GM08714 (cell line): ENCODE measurements around the gene P2RY6.
"Not testable (repeated sequence)": the region's sequence is repeated elsewhere in the genome, so short reads cannot be mapped to it uniquely, and the experiment has no call there.

Experiments used
- H3K4me3 ChIP-seq: fragments of 200-500 bp; sonication (Bioruptor generic); 2 replicates; pipeline ENCODE4 v1.5.1; 2014; ENCODE audit warnings: mild to moderate bottlenecking, low read length, inconsistent platforms
- ZNF274 ChIP-seq: IDR thresholded peaks from 2 replicates; pipeline ENCODE4 v1.6.1; 2012; ENCODE audit warnings: mild to moderate bottlenecking, low read depth, low read length

The P2RY6 gene, protein sequence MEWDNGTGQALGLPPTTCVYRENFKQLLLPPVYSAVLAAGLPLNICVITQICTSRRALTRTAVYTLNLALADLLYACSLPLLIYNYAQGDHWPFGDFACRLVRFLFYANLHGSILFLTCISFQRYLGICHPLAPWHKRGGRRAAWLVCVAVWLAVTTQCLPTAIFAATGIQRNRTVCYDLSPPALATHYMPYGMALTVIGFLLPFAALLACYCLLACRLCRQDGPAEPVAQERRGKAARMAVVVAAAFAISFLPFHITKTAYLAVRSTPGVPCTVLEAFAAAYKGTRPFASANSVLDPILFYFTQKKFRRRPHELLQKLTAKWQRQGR

DNA sequence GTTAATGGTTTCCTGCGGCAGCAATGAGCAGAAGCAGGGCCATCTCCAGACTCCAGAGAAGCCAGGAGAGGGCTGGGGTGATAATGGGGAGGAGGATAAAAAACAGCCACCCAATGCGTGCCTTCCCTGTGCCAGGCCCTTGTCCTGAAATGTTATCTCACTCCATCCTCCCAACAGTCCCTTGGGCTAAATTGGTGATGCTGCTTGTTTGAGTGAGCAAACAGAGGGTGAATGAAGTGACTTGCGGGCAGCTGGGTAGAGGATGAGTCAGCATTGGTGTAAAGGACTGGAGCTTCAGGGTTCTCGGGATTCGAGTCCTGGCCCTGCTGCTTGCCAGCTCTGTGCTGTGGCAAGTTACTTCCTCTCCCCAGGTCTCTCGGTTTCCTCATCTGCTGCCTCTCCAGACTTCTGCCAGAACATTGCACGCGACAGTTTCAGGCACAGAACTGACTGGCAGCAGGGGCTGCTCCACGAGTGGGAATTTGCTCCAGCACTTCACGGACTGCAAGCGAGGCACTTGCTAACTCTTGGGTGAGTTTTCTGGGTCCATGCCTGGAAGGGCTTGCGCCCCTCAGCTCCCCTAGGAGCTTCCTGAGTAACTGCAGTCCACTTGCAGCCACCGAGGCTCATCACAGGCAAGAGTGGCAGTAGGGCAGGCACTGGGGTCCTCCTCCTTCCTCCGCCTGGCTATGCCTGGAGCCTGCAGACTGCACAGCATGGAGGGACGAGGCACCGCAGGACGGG is at the start of gene P2RY6:
Gene P2RY6, plus strand, starts transcription at position 403 of the 744 bp plus-strand sequence. CDS start 24,181 bp downstream, outside the sequence.
- H3K4me3 ChIP-seq = no peak within 1 kb of the TSS

DNA sequence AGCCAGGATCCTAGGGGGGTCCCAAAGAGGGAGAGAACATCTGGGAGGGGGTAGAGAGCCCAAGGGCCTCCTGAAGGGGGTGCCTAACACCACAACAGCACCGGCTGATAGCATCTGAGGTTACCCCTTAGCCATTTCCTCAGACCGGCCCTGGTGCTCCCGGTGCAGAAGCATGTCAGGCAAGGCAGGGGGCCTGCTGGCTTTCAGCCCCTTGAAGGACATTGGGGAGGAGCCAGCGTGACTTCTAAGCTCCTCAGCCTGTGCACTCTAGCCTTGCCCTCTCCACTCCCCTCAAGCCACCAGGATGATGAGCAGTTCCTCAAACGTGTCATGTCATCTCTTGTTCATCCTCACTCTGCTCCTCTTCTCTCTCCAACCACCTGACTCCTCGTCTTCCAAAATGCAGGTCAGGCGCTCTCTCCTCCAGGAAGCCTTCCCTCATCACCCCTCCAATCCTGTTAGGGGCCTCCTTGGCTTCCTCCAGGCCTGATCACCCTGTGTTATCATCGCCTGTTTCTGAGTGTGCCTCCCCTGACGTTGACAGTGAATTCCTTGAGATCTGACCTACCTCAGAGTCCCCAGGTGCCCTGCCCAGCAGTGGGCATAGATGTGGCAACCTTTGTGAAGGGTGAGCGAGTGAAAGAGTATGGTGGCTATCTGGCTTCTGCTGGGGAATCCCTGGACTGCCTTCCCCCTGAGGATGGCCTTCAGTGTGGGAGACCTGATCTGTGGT is 48.0 kb upstream of the P2RY6 start:
- H3K4me3 ChIP-seq = no peak overlapping the region
- TF ChIP-seq ZNF274 = no peak

More for the DNA sequence above, at the start of gene P2RY6:
- no peak for TF ChIP-seq ZNF274

DNA sequence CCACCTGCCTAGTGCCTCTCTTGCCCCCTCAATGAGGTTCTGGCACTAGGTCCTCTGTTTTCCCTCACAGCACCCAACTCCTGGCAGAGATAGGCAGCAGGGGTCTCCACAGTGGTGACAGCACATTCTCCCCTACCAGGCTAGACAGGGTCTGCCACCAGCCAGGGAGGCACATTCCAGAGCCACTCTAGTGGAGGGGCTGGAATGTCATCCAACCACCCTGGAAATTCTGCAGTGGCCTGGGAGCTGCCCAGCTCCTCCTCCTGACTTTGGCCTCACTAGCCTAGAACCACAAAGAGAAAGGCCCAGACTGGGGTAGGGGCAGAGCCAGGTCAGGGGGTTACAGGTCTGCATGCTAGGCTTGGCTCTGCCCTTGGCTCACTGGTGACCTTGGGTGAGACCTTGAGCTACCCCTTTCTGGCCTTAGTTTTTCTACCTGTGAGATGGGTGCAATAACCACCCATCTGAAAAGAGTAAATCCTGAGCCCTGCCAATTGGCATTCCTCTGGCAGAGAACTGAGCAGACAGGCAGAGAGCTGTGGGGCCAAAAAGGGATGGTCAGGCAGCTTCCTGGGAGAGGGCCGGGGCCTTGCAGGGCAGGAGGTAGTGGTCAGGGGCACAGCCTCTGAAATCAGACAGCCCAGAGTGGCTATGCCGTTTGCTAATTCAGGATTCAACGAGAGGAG is 47.0 kb upstream of the P2RY6 start:
- no peak for TF ChIP-seq ZNF274
- H3K4me3 ChIP-seq = no peak overlapping the region

DNA sequence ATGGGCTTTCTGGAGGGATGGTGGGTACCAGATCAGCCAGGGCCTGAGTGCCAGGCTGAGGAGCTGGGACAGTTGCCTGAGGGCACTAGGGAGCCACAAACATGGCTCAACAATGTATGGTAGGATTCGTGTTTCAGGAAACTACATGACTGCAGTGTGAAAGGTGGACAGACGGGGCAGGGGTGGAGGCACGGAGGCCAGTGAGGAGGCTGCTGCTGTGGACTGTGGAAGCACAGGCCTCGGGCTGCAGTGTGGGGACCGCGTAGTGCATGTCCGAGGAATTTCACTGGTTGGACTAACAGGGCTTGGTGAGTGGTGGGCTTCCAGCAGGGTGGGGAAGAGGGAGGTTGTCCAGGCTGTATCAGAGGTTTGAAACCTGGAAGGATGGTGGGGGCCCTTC is 46.3 kb upstream of the P2RY6 start:
- TF ChIP-seq ZNF274 = no peak
- no peak overlapping the region for H3K4me3 ChIP-seq

DNA sequence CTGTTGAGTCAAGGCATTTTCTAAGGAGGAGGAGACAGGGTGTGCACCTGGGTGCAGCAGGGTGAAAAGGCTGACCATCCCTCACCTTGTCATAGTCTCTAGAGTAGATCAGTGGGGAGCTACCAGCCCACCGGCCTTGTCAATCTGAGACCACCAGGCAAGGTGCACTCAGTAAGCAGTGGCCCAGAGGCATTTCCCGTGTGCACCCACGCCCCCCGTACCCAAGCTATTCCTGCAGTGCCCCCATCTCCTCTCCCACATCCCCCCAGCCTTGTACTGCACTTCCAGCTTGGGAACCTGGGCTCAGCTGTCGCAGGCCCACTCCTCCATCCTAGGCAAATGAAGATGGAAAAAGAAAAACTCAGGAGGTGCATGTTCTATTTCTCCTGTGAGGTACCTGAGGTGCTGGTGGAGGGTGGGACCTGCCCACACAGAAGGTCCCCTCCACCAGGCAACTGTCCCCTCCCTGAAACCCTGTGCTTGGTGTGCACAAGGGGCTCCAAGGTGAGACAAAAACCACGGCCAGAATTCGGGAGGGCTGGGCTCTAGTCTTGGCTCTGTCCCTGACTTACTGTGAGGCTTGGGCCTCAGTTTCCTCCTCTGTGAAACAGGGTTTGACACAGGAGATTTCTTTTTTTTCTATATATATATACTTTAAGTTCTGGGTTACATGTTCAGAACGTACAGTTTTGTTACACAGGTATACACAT is 45.7 kb upstream of the P2RY6 start:
- no peak overlapping the region for H3K4me3 ChIP-seq

DNA sequence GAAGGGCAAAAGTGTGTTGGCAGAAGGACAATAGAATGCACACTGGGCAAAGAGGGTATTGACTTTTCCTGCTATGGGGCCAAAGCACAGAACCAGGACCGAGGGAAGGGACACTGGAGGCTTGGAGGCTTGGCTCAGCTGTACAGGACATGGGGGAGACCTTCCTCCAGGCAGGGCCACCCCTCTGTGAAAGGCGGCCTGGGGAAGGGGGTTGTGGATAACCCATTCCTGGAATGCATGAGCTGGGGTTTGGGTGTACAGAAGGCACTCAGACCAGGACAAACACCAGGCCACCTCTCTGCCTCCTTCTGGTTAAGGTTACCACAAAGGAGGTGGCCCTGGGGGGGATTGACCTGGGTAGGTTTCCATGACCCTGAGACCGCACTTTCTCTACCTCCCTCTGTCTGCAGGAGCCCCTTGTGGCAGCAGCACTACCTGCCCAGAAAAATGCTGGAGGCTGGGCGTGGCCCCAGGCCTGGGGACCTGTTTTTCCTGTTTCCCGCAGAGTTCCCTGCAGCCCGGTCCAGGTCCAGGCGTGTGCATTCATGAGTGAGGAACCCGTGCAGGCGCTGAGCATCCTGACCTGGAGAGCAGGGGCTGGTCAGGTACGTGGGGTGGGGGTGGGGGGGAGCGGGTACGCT is 44.4 kb upstream of the P2RY6 start:
- no peak for TF ChIP-seq ZNF274
- H3K4me3 ChIP-seq = no peak overlapping the region

More for the DNA sequence above, 45.7 kb upstream of the P2RY6 start:
- TF ChIP-seq ZNF274 = no peak

DNA sequence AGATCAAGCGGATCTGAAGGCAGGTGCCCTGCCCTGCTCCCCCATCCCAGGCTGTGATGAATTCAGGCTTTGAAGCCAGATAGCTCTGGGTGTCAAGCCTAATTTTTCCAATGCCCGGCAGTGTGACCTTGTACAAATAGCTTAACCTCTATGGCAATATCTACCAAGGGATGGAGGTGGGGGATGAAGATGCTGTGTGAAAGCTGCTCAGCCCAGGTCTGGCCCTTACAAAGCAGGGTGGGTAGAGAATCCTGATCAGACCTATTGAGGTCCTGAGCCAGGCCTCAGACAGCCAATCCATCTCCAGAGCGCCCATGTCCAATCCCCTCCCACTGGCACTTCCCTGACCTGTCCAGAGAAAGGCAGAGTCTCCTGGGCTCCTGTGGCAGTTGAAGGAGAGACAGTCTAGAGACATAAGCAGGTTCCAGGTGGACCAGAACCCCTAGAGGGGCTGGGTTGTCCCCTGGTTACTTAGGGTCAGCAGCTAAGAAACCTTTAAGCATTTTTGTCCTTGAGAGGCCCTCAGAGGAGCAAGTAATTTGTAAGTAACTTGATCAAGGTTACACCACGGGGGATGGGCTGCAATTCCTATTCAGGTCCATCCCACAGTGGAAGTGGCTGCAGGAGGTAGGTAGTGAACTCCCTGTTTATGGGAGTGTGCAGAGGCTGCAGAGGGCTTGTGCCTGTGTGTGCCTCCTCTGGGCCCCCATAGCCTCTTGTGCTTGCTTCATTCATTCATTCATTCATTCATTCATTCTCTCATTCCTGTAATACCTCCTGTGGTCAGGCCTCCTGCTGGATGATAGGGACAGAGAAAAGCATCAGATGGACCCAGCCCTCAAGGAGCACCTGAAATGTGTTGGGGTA is 43.6 kb upstream of the P2RY6 start:
- no peak overlapping the region for H3K4me3 ChIP-seq
- TF ChIP-seq ZNF274 = no peak

DNA sequence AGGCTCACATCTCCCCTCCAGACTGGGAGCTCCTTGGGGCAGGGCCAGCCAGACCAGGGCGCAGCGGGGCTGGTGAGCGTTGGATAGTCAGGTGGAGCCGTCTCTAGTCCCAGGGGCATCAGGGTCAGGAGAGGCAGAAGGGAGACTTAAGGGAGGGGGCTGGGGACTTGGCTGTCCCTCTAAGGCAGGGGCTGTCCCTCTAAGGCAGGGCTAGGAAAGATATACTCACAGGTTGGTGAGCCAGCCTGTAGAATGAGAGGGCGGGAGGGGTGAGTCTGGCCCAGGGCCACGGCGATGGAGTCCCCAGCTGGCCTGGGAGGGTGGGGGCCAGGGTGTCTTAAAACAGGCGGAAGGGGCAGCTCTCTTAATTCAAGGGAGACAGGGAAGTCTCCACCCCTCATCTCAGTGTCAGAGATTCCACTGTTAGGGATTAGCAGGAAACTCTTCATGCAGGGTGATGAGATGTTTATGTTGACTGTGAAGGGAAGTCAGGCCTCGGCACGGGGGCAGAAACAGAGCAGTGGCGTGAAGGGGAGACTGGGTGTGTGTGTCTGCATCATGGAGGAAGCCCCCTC is 42.7 kb upstream of the P2RY6 start:
- TF ChIP-seq ZNF274 = no peak
- H3K4me3 ChIP-seq = no peak overlapping the region

DNA sequence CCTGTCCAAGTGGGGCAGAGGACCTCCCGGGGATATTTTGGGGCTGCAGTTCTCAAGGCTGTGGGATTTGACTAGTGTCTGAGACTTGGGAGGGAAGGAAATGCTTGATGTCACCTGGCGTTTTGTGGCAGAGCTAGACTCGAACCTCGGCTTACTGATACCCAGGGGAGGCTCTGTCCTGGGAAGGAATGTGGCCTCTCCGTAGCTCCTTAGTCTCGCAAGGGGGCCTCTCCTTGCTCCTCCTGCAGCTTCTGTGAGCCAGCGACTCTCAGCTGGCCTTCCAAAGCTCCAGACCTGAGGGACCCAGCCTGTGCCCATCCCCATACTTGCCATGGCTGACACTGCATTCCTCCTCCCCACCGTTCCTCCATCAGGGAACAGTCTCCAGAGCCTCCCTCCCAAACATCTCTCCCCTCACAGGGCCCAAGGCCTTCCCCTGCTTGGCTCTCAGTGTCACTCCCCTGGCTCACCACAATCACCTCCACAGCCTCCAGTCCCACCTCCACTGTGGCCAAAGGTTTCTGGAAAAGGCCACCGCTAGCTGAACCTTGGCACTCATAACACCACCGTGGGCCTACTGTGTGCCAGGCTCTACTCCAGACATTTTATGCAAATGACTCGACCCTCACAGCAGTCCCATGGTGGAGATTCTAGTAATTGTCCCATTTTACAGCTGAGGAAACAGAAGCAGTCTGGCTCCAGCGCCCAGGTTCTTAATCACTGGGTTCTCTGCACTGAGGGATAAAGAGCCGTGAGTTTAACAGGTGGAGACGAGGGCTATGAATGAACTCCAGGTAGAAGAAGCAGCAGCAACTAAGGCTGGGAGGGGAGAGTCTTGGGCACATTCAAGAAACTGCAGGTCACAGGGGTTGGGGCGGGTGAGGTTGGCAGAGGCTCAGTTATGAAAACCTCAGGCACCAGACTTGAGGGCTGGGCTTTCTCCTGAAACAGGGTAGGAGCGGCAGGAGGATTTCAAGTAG is 42.0 kb upstream of the P2RY6 start:
- no peak overlapping the region for H3K4me3 ChIP-seq
- TF ChIP-seq ZNF274 = no peak

DNA sequence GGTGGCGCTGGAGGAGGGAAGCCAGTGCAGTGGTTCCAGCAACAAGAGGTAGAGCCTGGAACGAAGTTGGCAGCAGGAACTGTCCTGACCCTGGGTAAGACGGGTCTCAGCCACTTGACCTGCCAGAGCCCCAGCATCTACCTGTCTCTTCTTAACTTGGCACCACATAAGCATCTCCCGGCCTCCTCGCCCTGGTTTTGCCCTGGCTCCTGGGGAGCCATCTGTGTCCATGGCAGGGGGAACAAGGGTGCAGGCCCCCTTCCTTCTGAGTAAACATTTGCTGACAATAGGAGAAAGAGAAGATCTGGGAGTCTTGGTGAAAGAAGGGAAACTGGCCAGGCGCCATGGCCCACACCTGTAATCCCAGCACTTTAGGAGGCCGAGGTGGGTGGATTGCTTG is 41.2 kb upstream of the P2RY6 start:
- TF ChIP-seq ZNF274 = no peak
- H3K4me3 ChIP-seq = no peak overlapping the region

DNA sequence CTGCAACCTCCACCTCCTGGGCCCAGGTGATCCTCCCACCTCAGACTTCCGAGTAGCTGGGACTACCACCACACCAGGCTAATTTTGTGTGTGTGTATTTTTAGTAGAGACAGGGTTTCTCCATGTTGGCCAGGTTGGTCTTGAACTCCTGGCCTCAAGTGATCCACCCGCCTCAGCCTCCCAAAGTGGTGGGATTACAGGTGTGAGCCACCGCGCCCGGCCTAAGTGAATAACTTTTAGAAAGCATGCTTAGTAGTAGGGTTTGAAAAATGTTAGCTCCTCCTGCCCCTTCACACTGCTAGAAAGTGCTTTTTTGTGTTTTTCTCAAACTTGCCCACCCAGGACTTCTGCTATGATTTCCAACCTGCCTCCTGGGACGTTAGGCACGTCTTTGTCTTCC is 39.7 kb upstream of the P2RY6 start:
- H3K4me3 ChIP-seq = not testable (repeated sequence)
